H1 (cell line): ENCODE results near the gene SIPA1L3.

Experiments
- BACH1 ChIP-seq: IDR thresholded peaks from 2 replicates; pipeline ENCODE4 v1.6.1; 2012; ENCODE audit warnings: low read length, improper control_type of control experiment
- BRCA1 ChIP-seq: IDR thresholded peaks from 2 replicates; pipeline ENCODE4 v1.6.1; 2012; ENCODE audit warnings: low read depth, low read length, improper control_type of control experiment
- CHD1 ChIP-seq: IDR thresholded peaks from 2 replicates; pipeline ENCODE4 v1.6.1; 2012; ENCODE audit warnings: low read depth, low read length, improper control_type of control experiment
- CTCF ChIP-seq, 3 experiments: IDR thresholded peaks; 1 replicate in 2 of 3; 2 replicates in 1 of 3; pipeline versions ENCODE4 v1.5.1 to v1.6.1; 2011; ENCODE audit warnings: low read length in 3 of 3, mild to moderate bottlenecking in 3 of 3, inconsistent platforms in 2 of 3, low read depth in 1 of 3, moderate library complexity in 1 of 3; ENCODE audit not compliant: insufficient read depth in 1 of 3; ENCODE audit errors: control extremely low read depth in 1 of 3
- EGR1 ChIP-seq: IDR thresholded peaks from 2 replicates; pipeline ENCODE4 v1.6.1; 2011; ENCODE audit warnings: low read depth, low read length, borderline replicate concordance
- EZH2 ChIP-seq: fragments of 200-600 bp; sonication (generic); IDR thresholded peaks from 2 replicates; pipeline ENCODE4 v1.7.1; 2012; ENCODE audit warnings: low read depth, mild to moderate bottlenecking, moderate library complexity, low read length, inconsistent platforms; ENCODE audit not compliant: severe bottlenecking
- POLR2A ChIP-seq, 2 experiments: IDR thresholded peaks; 1 replicate in 1 of 2; 2 replicates in 1 of 2; pipeline ENCODE4 v1.6.1; 2011; ENCODE audit warnings: low read depth in 2 of 2, low read length in 2 of 2, mild to moderate bottlenecking in 2 of 2; ENCODE audit errors: control extremely low read depth in 1 of 2
- POLR2AphosphoS5 ChIP-seq: IDR thresholded peaks from 2 replicates; pipeline ENCODE4 v1.6.1; 2011; ENCODE audit warnings: low read depth, low read length
- SIN3A ChIP-seq, 2 experiments: IDR thresholded peaks in 1 of 2; conservative IDR thresholded peaks in 1 of 2; 2 replicates each; pipeline ENCODE4 v1.6.1; 2011 to 2012; ENCODE audit warnings: low read length in 2 of 2, improper control_type of control experiment in 1 of 2, low read depth in 1 of 2, mild to moderate bottlenecking in 1 of 2
- SP4 ChIP-seq: IDR thresholded peaks from 2 replicates; pipeline ENCODE4 v1.6.1; 2012; ENCODE audit warnings: low read length, inconsistent platforms
- TF ChIP-seq, protein P1 (sequence below): IDR thresholded peaks from 2 replicates; pipeline ENCODE4 v1.6.1; 2012; ENCODE audit warnings: inconsistent platforms

DNA sequence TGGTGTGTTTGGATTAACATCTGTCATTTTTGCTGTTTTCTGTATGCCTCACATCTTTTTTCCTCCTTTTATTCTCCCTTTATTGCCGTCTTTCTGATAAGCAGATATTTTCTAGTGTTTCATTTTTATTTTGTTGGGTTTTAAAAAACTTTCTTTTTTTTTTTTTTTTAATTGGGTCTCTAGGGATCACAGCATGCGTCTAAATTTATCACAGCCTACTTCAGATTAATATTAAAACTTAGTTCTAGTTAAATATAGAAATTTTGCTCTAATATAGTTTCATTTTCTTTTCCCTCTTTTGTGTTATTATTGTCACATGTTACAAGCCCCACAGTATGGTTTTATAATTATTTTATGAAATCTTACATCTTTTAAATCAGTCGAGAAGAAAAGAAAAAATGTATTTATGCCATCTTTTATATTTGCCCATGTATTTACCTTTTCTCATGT is 52.7 kb downstream of the SIPA1L3 start:
- TF ChIP-seq CTCF (IDR thresholded peaks at IDR 0.05; ENCODE audit: control extremely low read depth in 1 of 3, insufficient read depth in 1 of 3, low read depth in 1 of 3, low read length in 3 of 3) (no peak), POLR2AphosphoS5 (no peak), EZH2 (no peak), BRCA1 (no peak), SIN3A (conservative IDR thresholded peaks at IDR 0.05 in 1 of 2, IDR thresholded peaks at IDR 0.05 in 1 of 2; ENCODE audit: low read depth in 1 of 2, low read length in 2 of 2) (no peak), BACH1 (no peak), POLR2A (IDR thresholded peaks at IDR 0.05; ENCODE audit: control extremely low read depth in 1 of 2, low read depth in 2 of 2, low read length in 2 of 2) (no peak), EGR1 (no peak), CHD1 (no peak), SP4 (no peak)
- TF ChIP-seq, protein P1, sequence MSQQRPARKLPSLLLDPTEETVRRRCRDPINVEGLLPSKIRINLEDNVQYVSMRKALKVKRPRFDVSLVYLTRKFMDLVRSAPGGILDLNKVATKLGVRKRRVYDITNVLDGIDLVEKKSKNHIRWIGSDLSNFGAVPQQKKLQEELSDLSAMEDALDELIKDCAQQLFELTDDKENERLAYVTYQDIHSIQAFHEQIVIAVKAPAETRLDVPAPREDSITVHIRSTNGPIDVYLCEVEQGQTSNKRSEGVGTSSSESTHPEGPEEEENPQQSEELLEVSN, result no peak
